Right renal pelvis (tissue), 4 donors: ENCODE results near the gene KCNAB2. TPM values are rescaled to one million over a fixed set of nuclear protein-coding genes. Genes with fewer than 3 reads are reported as not detected.

Experiments used
- DNase-seq, 4 donors: peaks; one replicate each; pipeline ENCODE4 v3.0.0-alpha.2; 2013; ENCODE audit warnings: low read depth in 4 of 4, low spot score in 3 of 4, missing footprints in 1 of 4
- polyA plus RNA-seq, 4 donors: library from polyadenylated mRNA; unstranded; fragments of 120-200 nt; gene quantifications; one replicate each; pipeline ENCODE4 v1.2.1, GENCODE V29; 2013; ENCODE audit not compliant: insufficient read length in 4 of 4

Gene KCNAB2
- polyA plus RNA-seq, 4 donors: 3.6 to 5.6 (median 4.8) TPM

- DNase-seq: no peak
Measured at GRCh38 chr1:6094801-6095505, 49.3 kb downstream of the KCNAB2 start.

GRCh38 chr1:6095511-6096242 lies 50.0 kb downstream of the KCNAB2 start:
- DNase-seq: no peak

DNA sequence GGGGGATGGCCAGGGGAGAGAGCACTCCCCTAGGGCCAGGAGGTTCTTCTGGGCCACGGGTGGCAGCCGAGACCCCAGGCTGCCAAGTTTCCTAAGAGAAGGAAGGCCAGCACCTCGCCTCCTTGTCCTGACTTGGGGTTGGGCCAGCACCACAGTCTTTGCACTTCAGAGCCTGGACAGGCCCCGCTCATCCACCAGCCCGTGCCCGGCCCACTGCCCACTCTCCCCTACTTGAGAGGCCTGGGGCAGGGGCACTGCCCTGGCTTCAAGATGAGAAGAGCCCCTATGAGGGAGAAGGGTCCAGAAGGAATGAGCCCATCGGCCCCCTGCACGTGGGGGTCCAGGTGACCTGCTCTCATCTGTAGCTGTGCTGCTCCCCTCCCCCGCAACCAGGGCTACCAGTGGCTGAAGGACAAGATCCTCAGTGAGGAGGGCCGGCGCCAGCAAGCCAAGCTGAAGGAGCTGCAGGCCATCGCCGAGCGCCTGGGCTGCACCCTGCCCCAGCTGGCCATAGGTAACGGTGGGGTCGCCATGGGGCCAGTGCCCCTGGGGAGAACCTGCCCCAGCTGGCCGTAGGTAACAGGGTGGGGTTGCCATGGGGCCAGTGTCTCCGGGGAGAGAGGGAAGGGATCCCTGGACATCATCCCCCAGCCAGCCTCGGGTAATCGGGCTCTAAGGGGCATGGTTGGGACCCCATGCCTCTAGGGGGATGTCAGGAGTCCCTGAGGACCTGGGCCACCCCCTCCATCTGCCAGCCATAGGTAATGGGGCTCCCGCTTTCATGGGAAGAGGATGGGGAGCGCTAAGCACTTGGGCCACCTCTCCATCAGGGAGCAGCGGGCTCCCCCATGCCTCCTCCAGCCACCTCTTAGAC lies 50.8 kb downstream of the KCNAB2 start:
- no peak for DNase-seq

DNA sequence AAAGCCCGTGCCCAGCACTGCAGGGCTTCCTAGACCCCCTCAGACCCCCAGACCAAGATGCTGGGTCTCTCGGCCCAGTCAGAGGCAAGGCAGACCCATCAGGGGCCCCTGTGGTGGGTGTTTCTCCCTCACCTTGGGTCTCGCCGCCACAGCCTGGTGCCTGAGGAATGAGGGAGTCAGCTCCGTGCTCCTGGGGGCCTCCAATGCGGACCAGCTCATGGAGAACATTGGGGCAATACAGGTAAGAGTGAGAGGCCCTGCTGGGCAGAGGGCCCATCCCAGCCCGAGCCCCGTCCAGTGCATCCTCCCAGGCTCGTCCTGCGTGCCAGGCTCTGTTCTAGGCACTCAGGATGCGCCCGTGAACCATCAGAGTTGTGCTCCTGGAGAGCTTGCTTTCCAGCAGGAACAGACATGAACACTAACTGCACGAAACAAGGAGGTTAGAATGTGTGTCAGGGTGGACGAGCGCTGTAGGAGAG lies 51.5 kb downstream of the KCNAB2 start:
- no peak for DNase-seq

GRCh38 chr1:6097824-6098223 lies 52.1 kb downstream of the KCNAB2 start:
- no peak for DNase-seq

DNA sequence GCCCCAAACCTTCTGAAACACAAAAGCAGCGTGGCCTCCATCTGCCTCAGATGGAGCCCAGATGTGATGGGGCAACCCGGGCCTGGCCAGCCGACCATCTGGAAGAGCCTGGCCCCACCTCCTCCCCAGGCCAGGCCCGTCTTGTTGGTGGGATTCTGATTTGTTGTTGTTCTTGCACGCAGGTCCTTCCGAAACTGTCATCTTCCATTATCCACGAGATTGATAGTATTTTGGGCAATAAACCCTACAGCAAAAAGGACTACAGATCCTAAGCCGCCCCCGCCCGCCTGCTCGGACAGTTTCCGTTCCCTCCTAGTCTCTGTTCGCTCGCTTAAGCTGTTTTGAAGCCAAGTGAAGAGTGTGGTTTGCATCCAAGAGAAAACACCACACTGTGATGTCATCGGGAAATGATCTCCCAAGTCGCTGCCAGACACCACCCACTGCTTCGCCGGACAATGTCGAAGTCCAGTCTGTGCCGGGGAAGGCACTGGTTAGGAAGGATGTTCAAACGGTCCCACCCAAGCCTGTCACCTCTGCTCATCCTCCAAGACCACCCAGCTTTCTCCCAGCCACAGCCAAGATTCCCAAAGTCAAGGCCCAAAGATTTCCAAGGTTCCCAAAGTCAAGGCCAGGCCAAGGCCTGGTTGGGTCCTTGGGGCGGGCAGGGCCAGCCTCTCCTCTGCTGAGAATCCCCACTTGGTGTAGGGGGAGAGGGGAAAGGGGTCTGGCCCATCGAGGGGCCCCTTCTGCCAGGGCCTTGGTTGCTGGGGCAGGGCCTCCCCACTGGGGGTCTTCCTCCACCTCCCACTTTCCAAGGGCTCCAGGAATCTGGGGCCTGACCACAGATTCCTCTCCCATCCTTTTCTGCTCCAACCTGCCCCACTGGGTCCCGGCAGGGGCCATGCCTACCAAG lies 52.9 kb downstream of the KCNAB2 start:
- no peak for DNase-seq

GRCh38 chr1:6099297-6099696 lies 53.6 kb downstream of the KCNAB2 start:
- no peak for DNase-seq

GRCh38 chr1:6099787-6100765 lies 54.4 kb downstream of the KCNAB2 start:
- DNase-seq: no peak

- DNase-seq: no peak
Measured at GRCh38 chr1:6100861-6101783, 55.4 kb downstream of the KCNAB2 start.

DNA sequence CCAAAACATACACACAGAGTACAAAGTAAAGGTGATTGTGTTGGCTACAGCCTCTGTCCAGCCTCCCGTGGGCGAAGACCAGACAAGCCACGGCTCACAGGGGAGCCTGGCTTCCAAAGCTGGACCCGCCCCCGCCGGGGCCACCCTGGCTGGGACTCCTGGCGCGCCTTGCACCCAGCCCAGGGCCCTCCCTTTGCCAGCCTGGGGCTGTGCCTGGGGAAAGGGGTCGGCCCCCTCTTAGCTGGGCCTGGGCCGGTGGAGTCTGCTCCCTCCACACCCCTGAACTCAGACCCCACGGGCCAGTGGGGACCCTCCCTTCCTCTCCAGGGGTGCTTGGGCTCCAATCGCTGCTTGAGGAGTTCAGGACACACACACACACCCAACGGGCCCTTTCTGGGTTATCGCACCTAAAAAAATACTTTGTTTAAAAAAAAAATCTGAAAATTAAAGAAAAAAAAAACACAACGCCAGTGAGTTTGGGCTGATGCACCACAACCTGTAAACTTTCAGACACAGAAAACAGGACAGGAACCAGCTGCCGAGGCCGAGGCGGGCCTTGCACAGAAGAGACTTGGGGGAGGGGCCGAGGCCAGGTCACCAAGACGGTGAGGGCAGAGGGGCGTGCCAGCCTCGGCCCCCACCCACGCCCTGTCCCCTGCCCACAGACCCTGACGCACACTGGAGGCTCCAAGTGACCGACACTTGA lies 56.3 kb downstream of the KCNAB2 start:
- no peak for DNase-seq

DNA sequence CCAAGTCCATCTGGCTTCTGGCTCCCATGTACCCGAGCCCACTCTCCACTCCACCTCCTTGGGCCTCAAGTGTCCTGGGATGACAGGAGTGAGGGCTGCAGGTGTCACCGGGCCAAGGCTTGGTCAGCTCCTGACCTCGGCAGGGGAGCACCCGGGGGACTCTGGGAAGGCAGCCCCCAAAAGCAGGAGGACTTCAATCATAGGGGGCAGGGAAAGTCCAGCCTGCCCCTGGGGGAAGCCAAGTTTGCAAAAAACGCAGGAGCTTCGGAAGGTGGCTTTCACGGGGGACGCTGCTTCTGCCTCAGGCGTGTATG lies 56.8 kb downstream of the KCNAB2 start:
- no peak for DNase-seq

GRCh38 chr1:6103111-6103853 lies 57.6 kb downstream of the KCNAB2 start:
- no peak for DNase-seq

GRCh38 chr1:6103854-6104530 lies 58.3 kb downstream of the KCNAB2 start:
- DNase-seq: no peak

- DNase-seq: no peak
Measured at GRCh38 chr1:6104631-6105030, 58.9 kb downstream of the KCNAB2 start.

DNA sequence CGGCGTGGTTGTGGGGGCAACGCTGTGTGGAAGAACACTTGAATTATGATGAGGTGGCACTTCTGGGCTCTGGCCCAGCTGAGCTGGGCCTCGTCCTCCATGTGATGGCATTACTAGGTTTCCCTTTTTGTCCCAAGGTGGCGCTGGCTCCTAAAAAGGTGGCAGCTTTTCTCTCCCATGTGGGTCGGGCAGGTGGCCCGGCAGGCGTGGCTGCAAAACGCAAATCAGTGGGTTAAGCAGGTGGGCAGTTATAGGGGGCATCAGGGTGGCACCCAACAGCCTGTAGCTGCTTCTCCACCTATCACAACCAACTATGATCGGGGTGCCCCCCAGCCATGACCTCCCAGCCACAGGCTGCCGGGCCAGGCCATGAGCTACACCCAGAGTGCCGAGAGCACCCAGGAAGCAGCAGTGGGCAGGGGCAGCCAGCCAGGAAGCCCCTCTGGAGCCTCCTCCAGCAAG lies 59.6 kb downstream of the KCNAB2 start:
- DNase-seq: no peak

GRCh38 chr1:6105763-6106162 lies 60.1 kb downstream of the KCNAB2 start:
- no peak for DNase-seq
